HCT116 (cell line): ENCODE measurements around the gene RNF113B. TPM values are rescaled to one million over a fixed set of nuclear protein-coding genes. Genes with fewer than 3 reads are reported as not detected.

Experiments used
- ATAC-seq: fragments of 200-7000 bp; cut with Tn5 transposase; 2 replicates; pipeline ENCODE4 v1.9.1; 2020; ENCODE audit warnings: mild to moderate bottlenecking, moderate library complexity
- BruUV-seq: library from RNA; stranded (reverse); fragments of 400-500 nt; replicated peaks from 2 replicates; lab custom pipeline; 2021; lab: Mats Ljungman, UMichigan
- CTCF ChIA-PET: fragments of 300-600 bp; sonication (Branson Sonifier 250); formaldehyde crosslinking; loops from one replicate; lab custom pipeline; 2021; ENCODE audit warnings: antibody characterized with exemption; lab: Charles Lee
- POLR2A ChIA-PET: fragments of 300-600, 350-600 bp; sonication (Branson Sonifier 250); formaldehyde crosslinking; loops from one replicate; lab custom pipeline; 2021; ENCODE audit warnings: antibody characterized with exemption; lab: Charles Lee
- RAD21 ChIA-PET, 2 experiments: fragments of 300-600 bp; sonication (Branson Sonifier 250); formaldehyde crosslinking; loops; one replicate each; lab custom pipeline; 2023; ENCODE audit warnings: low total read pairs in 2 of 2; ENCODE audit not compliant: uncharacterized antibody in 2 of 2, unreplicated experiment in 2 of 2, low non-redundant PET in 1 of 2; lab: Charles Lee
- DNase-seq: peaks from one replicate; pipeline ENCODE4 v3.0.0-alpha.2; 2010; ENCODE audit warnings: low read depth, low spot score
- H2AFZ ChIP-seq: fragments of 200-600 bp; shearing (Covaris generic), sonication (generic); 2 replicates; pipeline ENCODE4 v1.6.1; 2017; ENCODE audit warnings: low read depth, mixed run types, mixed read lengths, antibody characterized with exemption, low read length; ENCODE audit not compliant: poor library complexity, severe bottlenecking
- H3K27ac ChIP-seq: 2 replicates; pipeline ENCODE4 v1.5.1; 2012; ENCODE audit warnings: low read depth, low read length
- H3K27me3 ChIP-seq: fragments of 200-600 bp; sonication (generic); 2 replicates; pipeline ENCODE4 v1.6.1; 2016; ENCODE audit warnings: mixed run types, low read length, mixed read lengths; ENCODE audit not compliant: insufficient read depth
- H3K36me3 ChIP-seq, 2 experiments: fragments of 200-500 bp in 1 of 2; fragments of 200-600 bp in 1 of 2; sonication (Bioruptor generic) in 1 of 2; sonication (generic) in 1 of 2; 2 replicates each; pipeline versions ENCODE4 v1.5.1 to v1.6.1; 2014 to 2016; ENCODE audit warnings: low read length in 2 of 2, inconsistent platforms in 1 of 2, mixed read lengths in 1 of 2, mixed run types in 1 of 2; ENCODE audit not compliant: insufficient read depth in 2 of 2, control insufficient read depth in 1 of 2
- H3K4me1 ChIP-seq, 2 experiments: fragments of 200-600 bp in 1 of 2; sonication (generic) in 1 of 2; 2 replicates each; pipeline versions ENCODE4 v1.5.1 to v1.6.1; 2012 to 2017; ENCODE audit warnings: low read length in 2 of 2, inconsistent platforms in 1 of 2, mild to moderate bottlenecking in 1 of 2, mixed read lengths in 1 of 2, mixed run types in 1 of 2, moderate library complexity in 1 of 2; ENCODE audit not compliant: insufficient read depth in 2 of 2, control insufficient read depth in 1 of 2
- H3K4me2 ChIP-seq: fragments of 200-600 bp; sonication (generic); 2 replicates; pipeline ENCODE4 v1.6.1; 2017; ENCODE audit warnings: mixed run types, low read length, mixed read lengths
- H3K4me3 ChIP-seq, 2 experiments: fragments of 200-600 bp in 1 of 2; sonication (generic) in 1 of 2; replicated peaks in 1 of 2; 2 replicates each; pipeline ENCODE4 v1.5.1; 2011 to 2016; ENCODE audit warnings: low read length in 2 of 2, control low read depth in 1 of 2, low read depth in 1 of 2, mild to moderate bottlenecking in 1 of 2, mixed read lengths in 1 of 2, mixed run types in 1 of 2
- H3K79me2 ChIP-seq: fragments of 200-600 bp; sonication (generic); 2 replicates; pipeline ENCODE4 v1.6.1; 2017; ENCODE audit warnings: mild to moderate bottlenecking, mixed run types, low read length, moderate library complexity, mixed read lengths; ENCODE audit not compliant: insufficient read depth
- H3K9ac ChIP-seq: fragments of 200-600 bp; sonication (generic); 2 replicates; pipeline ENCODE4 v1.6.1; 2016; ENCODE audit warnings: low read length, mixed read lengths
- H3K9me2 ChIP-seq: fragments of 200-600 bp; sonication (generic), shearing (Covaris generic); 2 replicates; pipeline ENCODE4 v1.6.1; 2017; ENCODE audit warnings: mixed run types, mild to moderate bottlenecking, moderate library complexity; ENCODE audit not compliant: insufficient read depth
- H3K9me3 ChIP-seq, 2 experiments: fragments of 200-500 bp in 1 of 2; fragments of 200-600 bp in 1 of 2; sonication (Bioruptor generic) in 1 of 2; sonication (generic) in 1 of 2; 2 replicates each; pipeline ENCODE4 v1.6.1; 2014 to 2017; ENCODE audit warnings: low read length in 2 of 2, mixed read lengths in 2 of 2, inconsistent platforms in 1 of 2, low read depth in 1 of 2, mild to moderate bottlenecking in 1 of 2, mixed run types in 1 of 2, moderate library complexity in 1 of 2; ENCODE audit not compliant: control insufficient read depth in 1 of 2, insufficient read depth in 1 of 2
- H4K20me1 ChIP-seq: fragments of 200-600 bp; sonication (generic), shearing (Covaris generic); 2 replicates; pipeline ENCODE4 v1.6.1; 2017; ENCODE audit warnings: mixed run types, mild to moderate bottlenecking, moderate library complexity; ENCODE audit not compliant: insufficient read depth
- CBX3 ChIP-seq: IDR thresholded peaks from 2 replicates; pipeline ENCODE4 v1.6.1; 2012; ENCODE audit warnings: low read depth
- CEBPB ChIP-seq: IDR thresholded peaks from 2 replicates; pipeline ENCODE4 v1.6.1; 2012; ENCODE audit warnings: low read depth
- CTCF ChIP-seq, 3 experiments: fragments of 200-600 bp in 1 of 3; sonication (generic) in 1 of 3; IDR thresholded peaks in 2 of 3; conservative IDR thresholded peaks in 1 of 3; 2 replicates each; pipeline ENCODE4 v1.5.1; 2012 to 2017; ENCODE audit warnings: low read depth in 2 of 3, low read length in 2 of 3, antibody characterized with exemption in 1 of 3, borderline replicate concordance in 1 of 3, control low read depth in 1 of 3, mild to moderate bottlenecking in 1 of 3, mixed read lengths in 1 of 3, mixed run types in 1 of 3, moderate library complexity in 1 of 3; ENCODE audit not compliant: insufficient read depth in 1 of 3
- ELF1 ChIP-seq: IDR thresholded peaks from 2 replicates; pipeline ENCODE4 v1.6.1; 2012; ENCODE audit warnings: low read depth, borderline replicate concordance
- EZH2 ChIP-seq: fragments of 200-600 bp; sonication (generic); IDR thresholded peaks from 2 replicates; pipeline ENCODE4 v1.6.1; 2017; ENCODE audit warnings: antibody characterized with exemption, mixed run types
- FOSL1 ChIP-seq: IDR thresholded peaks from 2 replicates; pipeline ENCODE4 v1.6.1; 2012; ENCODE audit warnings: low read depth
- MAX ChIP-seq: IDR thresholded peaks from 2 replicates; pipeline ENCODE4 v1.6.1; 2012
- POLR2AphosphoS5 ChIP-seq: IDR thresholded peaks from 2 replicates; pipeline ENCODE4 v1.6.1; 2011; ENCODE audit warnings: mild to moderate bottlenecking, low read depth, low read length, moderate library complexity
- REST ChIP-seq: IDR thresholded peaks from 2 replicates; pipeline ENCODE4 v1.6.1; 2012; ENCODE audit warnings: low read depth
- SRF ChIP-seq: IDR thresholded peaks from 2 replicates; pipeline ENCODE4 v1.6.1; 2012; ENCODE audit warnings: low read depth
- YY1 ChIP-seq: IDR thresholded peaks from 2 replicates; pipeline ENCODE4 v1.6.1; 2011; ENCODE audit warnings: low read length, low read depth, moderate library complexity, mild to moderate bottlenecking; ENCODE audit not compliant: insufficient replicate concordance; ENCODE audit errors: extremely low read depth
- ZFX ChIP-seq: fragments of 450-650 bp; IDR thresholded peaks from 2 replicates; pipeline ENCODE4 v1.6.1; 2017
- ZNF274 ChIP-seq: fragments of 200-500 bp; sonication (Bioruptor generic); IDR thresholded peaks from 2 replicates; pipeline ENCODE4 v1.6.1; 2014; ENCODE audit warnings: mild to moderate bottlenecking, low read depth, low read length, inconsistent platforms
- intact Hi-C: fragments of 100-400 bp; cut with micrococcal nuclease; formaldehyde crosslinking; loops from 2 replicates; pipeline ENCODE4 v1.10.0; 2022
- total RNA-seq: library from RNA; stranded (reverse); gene quantifications from one replicate; pipeline ENCODE4 v1.2.1, GENCODE V29; 2021; ENCODE audit not compliant: unreplicated experiment

The RNF113B gene
- total RNA-seq, 1 experiment from 2014 or later, result not detected

- Histone ChIP-seq H3K4me3 (no peak overlapping the region), H3K9me2 (no peaks in the 10 kb centered on the region), H4K20me1 (no peaks in the 10 kb centered on the region), H3K27me3 (peaks cover 3% of the 10 kb centered on the region; the same call in 1 of the 2 replicates), H3K9me3 (no peaks in the 10 kb centered on the region), H3K4me2 (no peak overlapping the region), H3K36me3 (no peaks in the 10 kb centered on the region)
- POLR2A ChIA-PET, result no interaction called here
- RAD21 ChIA-PET, result interaction anchor here in 1 of 2 experiments (0.5 kb wide), 1 partner anchor 90 kb away, joined by 5 read pairs; no protein-coding TSS in a partner anchor
- no peak for DNase-seq
- BruUV-seq, result no TSS peak
- no peak for TF ChIP-seq CBX3
- no peak for TF ChIP-seq ELF1
- TF ChIP-seq EZH2, result no peak
- TF ChIP-seq YY1, result no peak
- no peak for TF ChIP-seq POLR2AphosphoS5
- no peak for TF ChIP-seq ZNF274
- no peak for TF ChIP-seq SRF
- no peak for TF ChIP-seq ZFX
- no peak for TF ChIP-seq REST
- no peak for TF ChIP-seq FOSL1
- no peak for TF ChIP-seq MAX
- TF ChIP-seq CEBPB, result no peak
- no peak for TF ChIP-seq CTCF (IDR thresholded peaks at IDR 0.05 in 2 of 3, conservative IDR thresholded peaks at IDR 0.05 in 1 of 3; ENCODE audit: borderline replicate concordance in 1 of 3, insufficient read depth in 1 of 3, low read depth in 2 of 3, low read length in 2 of 3)
- TF ChIP-seq, all 23 proteins: peak for 0
- no peaks in the 10 kb centered on the region for H3K4me1 ChIP-seq
- ATAC-seq, result no peak
- CTCF ChIA-PET, result no interaction called here
- no peak overlapping the region for H3K27ac ChIP-seq
- intact Hi-C loops, result no loop called here
- H2AFZ ChIP-seq, result no peak overlapping the region
- no peak overlapping the region for H3K9ac ChIP-seq
- no peaks in the 10 kb centered on the region for H3K79me2 ChIP-seq
Measured at GRCh38 chr13:98133946-98134345, 43.1 kb downstream of the RNF113B start.
